Type B pancreatic cell (in vitro differentiated cells): ENCODE measurements around the gene EVA1B. TPM values are rescaled to one million over a fixed set of nuclear protein-coding genes. Genes with fewer than 3 reads are reported as not detected.
A peak's percentile ranks its signal among the peaks of the same experiment; 100 is the strongest.

ENCODE experiments used
- DNase-seq: peaks from one replicate; pipeline ENCODE4 v3.0.0; 2021; ENCODE audit warnings: mixed read lengths; ENCODE audit not compliant: unreplicated experiment; ENCODE audit errors: extremely low spot score
- H3K27ac Mint-ChIP-seq: 2 replicates; pipeline ENCODE4 v1.8.0; 2021; ENCODE audit warnings: mild to moderate bottlenecking, mixed read lengths
- H3K27me3 Mint-ChIP-seq: 2 replicates; pipeline ENCODE4 v1.8.0; 2021; ENCODE audit warnings: mixed read lengths
- H3K36me3 Mint-ChIP-seq: 2 replicates; pipeline ENCODE4 v1.8.0; 2021; ENCODE audit warnings: mixed read lengths
- H3K4me1 Mint-ChIP-seq: one replicate; pipeline ENCODE4 v1.8.0; 2021; ENCODE audit warnings: mixed read lengths; ENCODE audit not compliant: unreplicated experiment
- H3K4me3 Mint-ChIP-seq: 2 replicates; pipeline ENCODE4 v1.8.0; 2021; ENCODE audit warnings: mild to moderate bottlenecking, mixed read lengths
- H3K9me3 Mint-ChIP-seq: 2 replicates; pipeline ENCODE4 v1.8.0; 2021; ENCODE audit warnings: mixed read lengths
- CTCF ChIP-seq: fragments of 200-600 bp; sonication (generic); conservative IDR thresholded peaks from 2 replicates; pipeline ENCODE4 v1.5.0; 2021; ENCODE audit warnings: antibody characterized with exemption, mild to moderate bottlenecking
- total RNA-seq: library from RNA; stranded (reverse); gene quantifications from 2 replicates; pipeline ENCODE4 v1.2.1, GENCODE V29; 2021; ENCODE audit warnings: low replicate concordance

Gene EVA1B
- total RNA-seq, 1 donor from 2014 or later: 39.5 TPM

- Mint-ChIP-seq H3K27me3 (no peaks in the 10 kb centered on the region), H3K4me3 (no peak overlapping the region), H3K27ac (peak overlapping the region; percentile 5), H3K36me3 (peaks cover 26% of the 10 kb centered on the region), H3K4me1 (peaks cover 18% of the 10 kb centered on the region), H3K9me3 (no peaks in the 10 kb centered on the region)
- TF ChIP-seq CTCF: no peak
- no peak for DNase-seq
Observed at GRCh38 chr1:36284517-36284916, 38.9 kb downstream of the EVA1B start.

- Mint-ChIP-seq H3K9me3 (no peaks in the 10 kb centered on the region), H3K4me1 (peaks cover 18% of the 10 kb centered on the region), H3K36me3 (peaks cover 23% of the 10 kb centered on the region), H3K27me3 (no peaks in the 10 kb centered on the region), H3K27ac (peak overlapping the region; percentile 5), H3K4me3 (no peak overlapping the region)
- TF ChIP-seq CTCF: no peak
- no peak for DNase-seq
Observed at GRCh38 chr1:36284061-36284460, 39.4 kb downstream of the EVA1B start.

- Mint-ChIP-seq H3K27me3 (no peaks in the 10 kb centered on the region), H3K36me3 (peaks cover 7% of the 10 kb centered on the region), H3K27ac (no peak overlapping the region), H3K4me1 (peaks cover 12% of the 10 kb centered on the region), H3K4me3 (no peak overlapping the region), H3K9me3 (no peaks in the 10 kb centered on the region)
- DNase-seq: no peak
- TF ChIP-seq CTCF: no peak
Observed at GRCh38 chr1:36279789-36280296, 43.6 kb downstream of the EVA1B start.

- no peak for DNase-seq
- H3K4me1 Mint-ChIP-seq: peaks cover 9% of the 10 kb centered on the region
- peaks cover 7% of the 10 kb centered on the region for H3K36me3 Mint-ChIP-seq
- H3K9me3 Mint-ChIP-seq: no peaks in the 10 kb centered on the region
- no peak for TF ChIP-seq CTCF
- no peak overlapping the region for H3K4me3 Mint-ChIP-seq
- H3K27ac Mint-ChIP-seq: no peak overlapping the region
- no peaks in the 10 kb centered on the region for H3K27me3 Mint-ChIP-seq
Observed at GRCh38 chr1:36279110-36279788, 44.2 kb downstream of the EVA1B start.

GRCh38 chr1:36276688-36277087 is 46.8 kb downstream of the EVA1B start:
- H3K4me3 Mint-ChIP-seq: no peak overlapping the region
- no peaks in the 10 kb centered on the region for H3K27me3 Mint-ChIP-seq
- no peak for TF ChIP-seq CTCF

More at GRCh38 chr1:36276688-36277087, 46.8 kb downstream of the EVA1B start:
- no peak overlapping the region for H3K27ac Mint-ChIP-seq
- DNase-seq: no peak
- H3K4me1 Mint-ChIP-seq: no peaks in the 10 kb centered on the region
- H3K9me3 Mint-ChIP-seq: no peaks in the 10 kb centered on the region
- H3K36me3 Mint-ChIP-seq: peaks cover 13% of the 10 kb centered on the region
